Psoas muscle (tissue), 8 donors: Measurements from ENCODE around the gene LHFPL6. TPM values are rescaled to one million over a fixed set of nuclear protein-coding genes. Genes with fewer than 3 reads are reported as not detected.

Experiments used
- ATAC-seq, 4 donors: fragments of 200-7000 bp; cut with Tn5 transposase; one replicate each; pipeline ENCODE4 v1.9.1; 2020; ENCODE audit warnings: moderate library complexity in 3 of 4, mild to moderate bottlenecking in 2 of 4
- DNase-seq, 2 donors: peaks; one replicate each; pipeline ENCODE4 v3.0.0-alpha.2; 2020
- H3K27ac ChIP-seq: fragments of 200-600 bp; one replicate; pipeline ENCODE4 v1.8.0; 2022
- H3K27me3 ChIP-seq, 3 donors: fragments of 200-600 bp in 1 of 3; one replicate each; pipeline versions ENCODE4 v1.6.1 to v1.8.0; 2013 to 2022; ENCODE audit warnings: low read length in 2 of 3, mild to moderate bottlenecking in 2 of 3, moderate library complexity in 1 of 3; ENCODE audit not compliant: insufficient read depth in 3 of 3
- H3K36me3 ChIP-seq, 2 donors: fragments of 200-600 bp in 1 of 2; one replicate each; pipeline versions ENCODE4 v1.6.1 to v1.8.0; 2013 to 2022; ENCODE audit warnings: low read depth in 1 of 2, mild to moderate bottlenecking in 1 of 2, moderate library complexity in 1 of 2; ENCODE audit not compliant: insufficient read depth in 1 of 2
- H3K4me1 ChIP-seq: fragments of 200-600 bp; one replicate; pipeline ENCODE4 v1.8.0; 2022
- H3K4me3 ChIP-seq: fragments of 200-600 bp; one replicate; pipeline ENCODE4 v1.8.0; 2022; ENCODE audit warnings: mild to moderate bottlenecking
- H3K9me3 ChIP-seq: fragments of 200-600 bp; one replicate; pipeline ENCODE4 v1.8.0; 2022
- CTCF ChIP-seq: fragments of 200-600 bp; IDR thresholded peaks from one replicate; pipeline ENCODE4 v1.8.0; 2022; ENCODE audit warnings: antibody characterized with exemption
- WGBS, 3 donors: extraction: QIAGEN DNeasy Blood & Tissue Kit; methylation state at CpG; one replicate each; pipeline versions ENCODE4 v1.1.6 to v1.1.7; 2013; 5-methylcytosine and 5-hydroxymethylcytosine counted together
- intact Hi-C, 2 donors: fragments of 100-400 bp; cut with DNase I; formaldehyde crosslinking; loops; one replicate each; pipeline versions ENCODE4 v1.11.0 to v1.14.2; 2022
- polyA plus RNA-seq, 3 donors: library from polyadenylated mRNA; stranded (reverse); fragments of 200-250 nt; gene quantifications; one replicate each; pipeline ENCODE4 v1.2.3, GENCODE V29; 2013
- total RNA-seq, 4 donors: library from RNA; stranded (reverse); fragmentation: NEBNext Ultra II Directional in 2 of 4; extraction: Animal tissue kit (Norgen Biotek cat#: 25700) in 2 of 4; gene quantifications; one replicate each; pipeline versions ENCODE4 v1.2.1 to v1.2.4, GENCODE V29; 2021 to 2023
- donor health status: healthy with polysubstance abuse.
- donor health status: DM: no; HTN: no; CAD: no; lungs with moderate emphysema.
- donor health status: Bipolar disorder and iron deficiency.
- donor health status: healthy.
- donor health status: DM: yes; HTN: yes; CAD: no.
- donor health status: DM: no; HTN: no; CAD: no.
- donor health status: DM: no; HTN: no; CAD: no.
- donor health status: DM: yes; HTN: yes; CAD: no.

The LHFPL6 gene
- total and polyA plus RNA-seq, 7 donors, result 15.0 to 35.8 (median 17.3) TPM

- Histone ChIP-seq H3K27me3 (no peaks in the 10 kb centered on the region), H3K9me3 (no peaks in the 10 kb centered on the region), H3K36me3 (no peaks in the 10 kb centered on the region), H3K27ac (no peak overlapping the region), H3K4me1 (peaks cover under 1% of the 10 kb centered on the region), H3K4me3 (no peak overlapping the region)
- no peak for TF ChIP-seq CTCF
- ATAC-seq (no peak), DNase-seq (no peak)
- 36 to 60% (median 43%) methylated on average over 4 of the region's 4 CpGs for WGBS, 3 donors
- intact Hi-C loops, result no loop called here
Measured at GRCh38 chr13:39370554-39370953, 232.4 kb downstream of the LHFPL6 start.

GRCh38 chr13:39370048-39370447 lies 232.9 kb downstream of the LHFPL6 start:
- 43 to 50% (median 47%) methylated on average over 3 of the region's 3 CpGs for WGBS, 3 donors
- Histone ChIP-seq H3K36me3 (no peaks in the 10 kb centered on the region), H3K27me3 (no peaks in the 10 kb centered on the region), H3K9me3 (no peaks in the 10 kb centered on the region), H3K27ac (no peak overlapping the region), H3K4me1 (peaks cover 5% of the 10 kb centered on the region), H3K4me3 (no peak overlapping the region)
- no peak for TF ChIP-seq CTCF
- intact Hi-C loops, result no loop called here
- no peak for DNase-seq
- ATAC-seq, result no peak

- 41 to 97% (median 42%) methylated on average over 1 of the region's 1 CpG for WGBS, 3 donors
Measured at GRCh38 chr13:39369161-39369890, 233.7 kb downstream of the LHFPL6 start.

GRCh38 chr13:39365879-39366278 lies 237.1 kb downstream of the LHFPL6 start:
- no peak overlapping the region for H3K4me3 ChIP-seq
- H3K36me3 ChIP-seq, result no peaks in the 10 kb centered on the region
- no peak for DNase-seq
- no peak overlapping the region for H3K27ac ChIP-seq
- no peaks in the 10 kb centered on the region for H3K27me3 ChIP-seq
- no peaks in the 10 kb centered on the region for H3K9me3 ChIP-seq
- ATAC-seq, result no peak
- peaks cover 7% of the 10 kb centered on the region for H3K4me1 ChIP-seq
- intact Hi-C loops, result no loop called here
- TF ChIP-seq CTCF, result no peak

More at GRCh38 chr13:39369161-39369890, 233.7 kb downstream of the LHFPL6 start:
- DNase-seq (no peak), ATAC-seq (no peak)
- Histone ChIP-seq H3K9me3 (no peaks in the 10 kb centered on the region), H3K36me3 (no peaks in the 10 kb centered on the region), H3K27ac (no peak overlapping the region), H3K4me1 (peaks cover 7% of the 10 kb centered on the region), H3K4me3 (no peak overlapping the region), H3K27me3 (no peaks in the 10 kb centered on the region)
- TF ChIP-seq CTCF, result no peak
- intact Hi-C loops, result no loop called here
